HCT116 (cell line): ENCODE results near the gene LCK. TPM values are rescaled to one million over a fixed set of nuclear protein-coding genes. Genes with fewer than 3 reads are reported as not detected.

Experiments
- ATAC-seq: fragments of 200-7000 bp; cut with Tn5 transposase; 2 replicates; pipeline ENCODE4 v1.9.1; 2020; ENCODE audit warnings: mild to moderate bottlenecking, moderate library complexity
- BruUV-seq: library from RNA; stranded (reverse); fragments of 400-500 nt; replicated peaks from 2 replicates; lab custom pipeline; 2021; lab: Mats Ljungman, UMichigan
- CTCF ChIA-PET: fragments of 300-600 bp; sonication (Branson Sonifier 250); formaldehyde crosslinking; loops from one replicate; lab custom pipeline; 2021; ENCODE audit warnings: antibody characterized with exemption; lab: Charles Lee
- POLR2A ChIA-PET: fragments of 300-600, 350-600 bp; sonication (Branson Sonifier 250); formaldehyde crosslinking; loops from one replicate; lab custom pipeline; 2021; ENCODE audit warnings: antibody characterized with exemption; lab: Charles Lee
- RAD21 ChIA-PET, 2 experiments: fragments of 300-600 bp; sonication (Branson Sonifier 250); formaldehyde crosslinking; loops; one replicate each; lab custom pipeline; 2023; ENCODE audit warnings: low total read pairs in 2 of 2; ENCODE audit not compliant: uncharacterized antibody in 2 of 2, unreplicated experiment in 2 of 2, low non-redundant PET in 1 of 2; lab: Charles Lee
- DNase-seq: peaks from one replicate; pipeline ENCODE4 v3.0.0-alpha.2; 2010; ENCODE audit warnings: low read depth, low spot score
- H2AFZ ChIP-seq: fragments of 200-600 bp; shearing (Covaris generic), sonication (generic); 2 replicates; pipeline ENCODE4 v1.6.1; 2017; ENCODE audit warnings: low read depth, mixed run types, mixed read lengths, antibody characterized with exemption, low read length; ENCODE audit not compliant: poor library complexity, severe bottlenecking
- H3K27ac ChIP-seq: 2 replicates; pipeline ENCODE4 v1.5.1; 2012; ENCODE audit warnings: low read depth, low read length
- H3K27me3 ChIP-seq: fragments of 200-600 bp; sonication (generic); 2 replicates; pipeline ENCODE4 v1.6.1; 2016; ENCODE audit warnings: mixed run types, low read length, mixed read lengths; ENCODE audit not compliant: insufficient read depth
- H3K36me3 ChIP-seq, 2 experiments: fragments of 200-500 bp in 1 of 2; fragments of 200-600 bp in 1 of 2; sonication (Bioruptor generic) in 1 of 2; sonication (generic) in 1 of 2; 2 replicates each; pipeline versions ENCODE4 v1.5.1 to v1.6.1; 2014 to 2016; ENCODE audit warnings: low read length in 2 of 2, inconsistent platforms in 1 of 2, mixed read lengths in 1 of 2, mixed run types in 1 of 2; ENCODE audit not compliant: insufficient read depth in 2 of 2, control insufficient read depth in 1 of 2
- H3K4me1 ChIP-seq, 2 experiments: fragments of 200-600 bp in 1 of 2; sonication (generic) in 1 of 2; 2 replicates each; pipeline versions ENCODE4 v1.5.1 to v1.6.1; 2012 to 2017; ENCODE audit warnings: low read length in 2 of 2, inconsistent platforms in 1 of 2, mild to moderate bottlenecking in 1 of 2, mixed read lengths in 1 of 2, mixed run types in 1 of 2, moderate library complexity in 1 of 2; ENCODE audit not compliant: insufficient read depth in 2 of 2, control insufficient read depth in 1 of 2
- H3K4me2 ChIP-seq: fragments of 200-600 bp; sonication (generic); 2 replicates; pipeline ENCODE4 v1.6.1; 2017; ENCODE audit warnings: mixed run types, low read length, mixed read lengths
- H3K4me3 ChIP-seq, 2 experiments: fragments of 200-600 bp in 1 of 2; sonication (generic) in 1 of 2; replicated peaks in 1 of 2; 2 replicates each; pipeline ENCODE4 v1.5.1; 2011 to 2016; ENCODE audit warnings: low read length in 2 of 2, control low read depth in 1 of 2, low read depth in 1 of 2, mild to moderate bottlenecking in 1 of 2, mixed read lengths in 1 of 2, mixed run types in 1 of 2
- H3K79me2 ChIP-seq: fragments of 200-600 bp; sonication (generic); 2 replicates; pipeline ENCODE4 v1.6.1; 2017; ENCODE audit warnings: mild to moderate bottlenecking, mixed run types, low read length, moderate library complexity, mixed read lengths; ENCODE audit not compliant: insufficient read depth
- H3K9ac ChIP-seq: fragments of 200-600 bp; sonication (generic); 2 replicates; pipeline ENCODE4 v1.6.1; 2016; ENCODE audit warnings: low read length, mixed read lengths
- H3K9me2 ChIP-seq: fragments of 200-600 bp; sonication (generic), shearing (Covaris generic); 2 replicates; pipeline ENCODE4 v1.6.1; 2017; ENCODE audit warnings: mixed run types, mild to moderate bottlenecking, moderate library complexity; ENCODE audit not compliant: insufficient read depth
- H3K9me3 ChIP-seq, 2 experiments: fragments of 200-500 bp in 1 of 2; fragments of 200-600 bp in 1 of 2; sonication (Bioruptor generic) in 1 of 2; sonication (generic) in 1 of 2; 2 replicates each; pipeline ENCODE4 v1.6.1; 2014 to 2017; ENCODE audit warnings: low read length in 2 of 2, mixed read lengths in 2 of 2, inconsistent platforms in 1 of 2, low read depth in 1 of 2, mild to moderate bottlenecking in 1 of 2, mixed run types in 1 of 2, moderate library complexity in 1 of 2; ENCODE audit not compliant: control insufficient read depth in 1 of 2, insufficient read depth in 1 of 2
- H4K20me1 ChIP-seq: fragments of 200-600 bp; sonication (generic), shearing (Covaris generic); 2 replicates; pipeline ENCODE4 v1.6.1; 2017; ENCODE audit warnings: mixed run types, mild to moderate bottlenecking, moderate library complexity; ENCODE audit not compliant: insufficient read depth
- CBX3 ChIP-seq: IDR thresholded peaks from 2 replicates; pipeline ENCODE4 v1.6.1; 2012; ENCODE audit warnings: low read depth
- CEBPB ChIP-seq: IDR thresholded peaks from 2 replicates; pipeline ENCODE4 v1.6.1; 2012; ENCODE audit warnings: low read depth
- ELF1 ChIP-seq: IDR thresholded peaks from 2 replicates; pipeline ENCODE4 v1.6.1; 2012; ENCODE audit warnings: low read depth, borderline replicate concordance
- EZH2 ChIP-seq: fragments of 200-600 bp; sonication (generic); IDR thresholded peaks from 2 replicates; pipeline ENCODE4 v1.6.1; 2017; ENCODE audit warnings: antibody characterized with exemption, mixed run types
- JUND ChIP-seq: IDR thresholded peaks from 2 replicates; pipeline ENCODE4 v1.6.1; 2012
- POLR2A ChIP-seq: IDR thresholded peaks from 2 replicates; pipeline ENCODE4 v1.7.0; 2011; ENCODE audit warnings: borderline replicate concordance; ENCODE audit not compliant: insufficient read depth, insufficient read length; ENCODE audit errors: extremely low read depth
- POLR2AphosphoS5 ChIP-seq: IDR thresholded peaks from 2 replicates; pipeline ENCODE4 v1.6.1; 2011; ENCODE audit warnings: mild to moderate bottlenecking, low read depth, low read length, moderate library complexity
- SRF ChIP-seq: IDR thresholded peaks from 2 replicates; pipeline ENCODE4 v1.6.1; 2012; ENCODE audit warnings: low read depth
- YY1 ChIP-seq: IDR thresholded peaks from 2 replicates; pipeline ENCODE4 v1.6.1; 2011; ENCODE audit warnings: low read length, low read depth, moderate library complexity, mild to moderate bottlenecking; ENCODE audit not compliant: insufficient replicate concordance; ENCODE audit errors: extremely low read depth
- ZFX ChIP-seq: fragments of 450-650 bp; IDR thresholded peaks from 2 replicates; pipeline ENCODE4 v1.6.1; 2017
- ZNF274 ChIP-seq: fragments of 200-500 bp; sonication (Bioruptor generic); IDR thresholded peaks from 2 replicates; pipeline ENCODE4 v1.6.1; 2014; ENCODE audit warnings: mild to moderate bottlenecking, low read depth, low read length, inconsistent platforms
- intact Hi-C: fragments of 100-400 bp; cut with micrococcal nuclease; formaldehyde crosslinking; loops from 2 replicates; pipeline ENCODE4 v1.10.0; 2022
- total RNA-seq: library from RNA; stranded (reverse); gene quantifications from one replicate; pipeline ENCODE4 v1.2.1, GENCODE V29; 2021; ENCODE audit not compliant: unreplicated experiment
- TF ChIP-seq, protein P1 (sequence below): IDR thresholded peaks from 2 replicates; pipeline ENCODE4 v1.6.1; 2011; ENCODE audit warnings: mild to moderate bottlenecking, low read length, moderate library complexity; ENCODE audit not compliant: insufficient replicate concordance; ENCODE audit errors: extremely low read depth
- TF ChIP-seq, protein P2 (sequence below): IDR thresholded peaks from 2 replicates; pipeline ENCODE4 v1.6.1; 2012
- TF ChIP-seq, protein P3 (sequence below): IDR thresholded peaks from 2 replicates; pipeline ENCODE4 v1.6.1; 2012; ENCODE audit warnings: low read depth

Gene LCK
- total RNA-seq, 1 experiment from 2014 or later, result 0.79 TPM

DNA sequence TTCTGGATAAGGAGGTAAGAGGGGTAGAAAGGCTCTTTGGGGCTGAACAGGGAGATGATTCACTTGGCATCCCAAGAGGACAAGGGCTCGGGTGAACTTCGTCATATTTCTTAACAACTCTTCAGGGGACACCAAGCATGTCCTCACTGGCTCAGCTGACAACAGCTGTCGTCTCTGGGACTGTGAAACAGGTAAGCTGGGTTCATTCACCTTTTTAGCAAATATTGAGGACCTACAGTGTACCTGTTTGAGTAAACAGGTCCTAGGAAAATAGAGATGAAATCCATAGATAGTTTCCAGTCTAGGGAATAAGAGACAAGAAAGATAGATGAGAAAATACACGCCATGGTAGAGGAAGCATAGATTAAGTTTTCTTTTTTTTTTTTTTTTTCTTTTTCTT is 26.8 kb upstream of the LCK start:
- TF ChIP-seq ELF1, result no peak
- TF ChIP-seq, protein P1, sequence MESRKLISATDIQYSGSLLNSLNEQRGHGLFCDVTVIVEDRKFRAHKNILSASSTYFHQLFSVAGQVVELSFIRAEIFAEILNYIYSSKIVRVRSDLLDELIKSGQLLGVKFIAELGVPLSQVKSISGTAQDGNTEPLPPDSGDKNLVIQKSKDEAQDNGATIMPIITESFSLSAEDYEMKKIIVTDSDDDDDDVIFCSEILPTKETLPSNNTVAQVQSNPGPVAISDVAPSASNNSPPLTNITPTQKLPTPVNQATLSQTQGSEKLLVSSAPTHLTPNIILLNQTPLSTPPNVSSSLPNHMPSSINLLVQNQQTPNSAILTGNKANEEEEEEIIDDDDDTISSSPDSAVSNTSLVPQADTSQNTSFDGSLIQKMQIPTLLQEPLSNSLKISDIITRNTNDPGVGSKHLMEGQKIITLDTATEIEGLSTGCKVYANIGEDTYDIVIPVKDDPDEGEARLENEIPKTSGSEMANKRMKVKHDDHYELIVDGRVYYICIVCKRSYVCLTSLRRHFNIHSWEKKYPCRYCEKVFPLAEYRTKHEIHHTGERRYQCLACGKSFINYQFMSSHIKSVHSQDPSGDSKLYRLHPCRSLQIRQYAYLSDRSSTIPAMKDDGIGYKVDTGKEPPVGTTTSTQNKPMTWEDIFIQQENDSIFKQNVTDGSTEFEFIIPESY, result no peak
- TF ChIP-seq JUND, result no peak
- ATAC-seq (no peak), DNase-seq (no peak)
- no peaks in the 10 kb centered on the region for H3K9me2 ChIP-seq
- H3K4me3 ChIP-seq, result no peak overlapping the region
- no peaks in the 10 kb centered on the region for H4K20me1 ChIP-seq
- peaks cover 58% of the 10 kb centered on the region for H3K79me2 ChIP-seq
- BruUV-seq, result no TSS peak
- ChIA-PET CTCF (no interaction called here), RAD21 (no interaction called here), POLR2A (no interaction called here)
- H3K27me3 ChIP-seq, result no peaks in the 10 kb centered on the region
- peaks cover 15 to 35% of the 10 kb centered on the region in 2 experiments for H3K4me1 ChIP-seq
- intact Hi-C loops, result no loop called here
- H3K36me3 ChIP-seq, result peaks cover 33 to 41% of the 10 kb centered on the region in 2 experiments
- no peak overlapping the region for H3K9ac ChIP-seq
- no peak overlapping the region for H3K27ac ChIP-seq
- H2AFZ ChIP-seq, result no peak overlapping the region
- H3K4me2 ChIP-seq, result peak overlapping the region; percentile 96; the same call in 1 of the 2 replicates
- H3K9me3 ChIP-seq, result no peaks in the 10 kb centered on the region

DNA sequence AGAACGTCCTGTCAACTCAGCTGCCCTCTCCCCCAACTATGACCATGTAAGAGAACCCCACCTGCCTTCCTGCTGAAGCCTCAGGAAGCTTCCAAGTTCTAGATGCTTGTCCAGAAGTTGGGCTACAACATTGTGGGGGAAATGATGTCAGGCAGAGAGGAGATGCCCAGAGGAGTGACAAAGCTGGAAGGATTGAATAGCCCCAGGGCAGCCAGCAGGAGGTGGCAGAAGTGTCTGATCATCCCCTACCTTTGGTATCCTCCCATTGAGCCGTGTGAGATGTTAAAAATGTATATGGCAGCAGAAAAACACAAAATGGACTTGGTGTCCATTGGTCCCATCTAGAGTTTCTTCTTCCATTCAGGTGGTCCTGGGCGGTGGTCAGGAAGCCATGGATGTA is 22.3 kb upstream of the LCK start:
- no peak overlapping the region for H3K4me2 ChIP-seq
- CTCF ChIA-PET, result no interaction called here
- H3K9me3 ChIP-seq, result no peaks in the 10 kb centered on the region
- no TSS peak for BruUV-seq
- H3K4me3 ChIP-seq, result no peak overlapping the region
- peaks cover 46 to 51% of the 10 kb centered on the region in 2 experiments for H3K36me3 ChIP-seq
- no peaks in the 10 kb centered on the region for H3K9me2 ChIP-seq
- no peak for DNase-seq
- no peak for TF ChIP-seq YY1
- TF ChIP-seq JUND, result no peak
- TF ChIP-seq ZFX, result no peak
- TF ChIP-seq POLR2A, result no peak
- TF ChIP-seq CBX3, result no peak
- no peak for TF ChIP-seq ELF1
- TF ChIP-seq, protein P2, sequence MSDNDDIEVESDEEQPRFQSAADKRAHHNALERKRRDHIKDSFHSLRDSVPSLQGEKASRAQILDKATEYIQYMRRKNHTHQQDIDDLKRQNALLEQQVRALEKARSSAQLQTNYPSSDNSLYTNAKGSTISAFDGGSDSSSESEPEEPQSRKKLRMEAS, result no peak
- TF ChIP-seq POLR2AphosphoS5, result no peak
- no peak for TF ChIP-seq ZNF274
- no peak for TF ChIP-seq EZH2
- no peak for TF ChIP-seq SRF
- no peak for TF ChIP-seq CEBPB
- TF ChIP-seq, protein P3, sequence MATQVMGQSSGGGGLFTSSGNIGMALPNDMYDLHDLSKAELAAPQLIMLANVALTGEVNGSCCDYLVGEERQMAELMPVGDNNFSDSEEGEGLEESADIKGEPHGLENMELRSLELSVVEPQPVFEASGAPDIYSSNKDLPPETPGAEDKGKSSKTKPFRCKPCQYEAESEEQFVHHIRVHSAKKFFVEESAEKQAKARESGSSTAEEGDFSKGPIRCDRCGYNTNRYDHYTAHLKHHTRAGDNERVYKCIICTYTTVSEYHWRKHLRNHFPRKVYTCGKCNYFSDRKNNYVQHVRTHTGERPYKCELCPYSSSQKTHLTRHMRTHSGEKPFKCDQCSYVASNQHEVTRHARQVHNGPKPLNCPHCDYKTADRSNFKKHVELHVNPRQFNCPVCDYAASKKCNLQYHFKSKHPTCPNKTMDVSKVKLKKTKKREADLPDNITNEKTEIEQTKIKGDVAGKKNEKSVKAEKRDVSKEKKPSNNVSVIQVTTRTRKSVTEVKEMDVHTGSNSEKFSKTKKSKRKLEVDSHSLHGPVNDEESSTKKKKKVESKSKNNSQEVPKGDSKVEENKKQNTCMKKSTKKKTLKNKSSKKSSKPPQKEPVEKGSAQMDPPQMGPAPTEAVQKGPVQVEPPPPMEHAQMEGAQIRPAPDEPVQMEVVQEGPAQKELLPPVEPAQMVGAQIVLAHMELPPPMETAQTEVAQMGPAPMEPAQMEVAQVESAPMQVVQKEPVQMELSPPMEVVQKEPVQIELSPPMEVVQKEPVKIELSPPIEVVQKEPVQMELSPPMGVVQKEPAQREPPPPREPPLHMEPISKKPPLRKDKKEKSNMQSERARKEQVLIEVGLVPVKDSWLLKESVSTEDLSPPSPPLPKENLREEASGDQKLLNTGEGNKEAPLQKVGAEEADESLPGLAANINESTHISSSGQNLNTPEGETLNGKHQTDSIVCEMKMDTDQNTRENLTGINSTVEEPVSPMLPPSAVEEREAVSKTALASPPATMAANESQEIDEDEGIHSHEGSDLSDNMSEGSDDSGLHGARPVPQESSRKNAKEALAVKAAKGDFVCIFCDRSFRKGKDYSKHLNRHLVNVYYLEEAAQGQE, result no peak
- no peaks in the 10 kb centered on the region for H4K20me1 ChIP-seq
- peaks cover 36% of the 10 kb centered on the region for H3K79me2 ChIP-seq
- H3K9ac ChIP-seq, result no peak overlapping the region
- H3K27me3 ChIP-seq, result no peaks in the 10 kb centered on the region
- intact Hi-C loops, result no loop called here
- ATAC-seq, result no peak
- peaks cover 6% of the 10 kb centered on the region in 2 experiments for H3K4me1 ChIP-seq
- RAD21 ChIA-PET, result no interaction called here
- POLR2A ChIA-PET, result no interaction called here
- no peak overlapping the region for H3K27ac ChIP-seq
- H2AFZ ChIP-seq, result no peak overlapping the region
